GM19455 (cell line): ENCODE data around the gene KCNK10.
A peak's percentile ranks its signal among the peaks of the same experiment; 100 is the strongest.

Experiments used
- ATAC-seq: cut with Tn5 transposase; IDR thresholded peaks from one replicate; pipeline ENCODE4 v1.9.1; 2021; ENCODE audit not compliant: unreplicated experiment

KCNK10 gene, protein sequence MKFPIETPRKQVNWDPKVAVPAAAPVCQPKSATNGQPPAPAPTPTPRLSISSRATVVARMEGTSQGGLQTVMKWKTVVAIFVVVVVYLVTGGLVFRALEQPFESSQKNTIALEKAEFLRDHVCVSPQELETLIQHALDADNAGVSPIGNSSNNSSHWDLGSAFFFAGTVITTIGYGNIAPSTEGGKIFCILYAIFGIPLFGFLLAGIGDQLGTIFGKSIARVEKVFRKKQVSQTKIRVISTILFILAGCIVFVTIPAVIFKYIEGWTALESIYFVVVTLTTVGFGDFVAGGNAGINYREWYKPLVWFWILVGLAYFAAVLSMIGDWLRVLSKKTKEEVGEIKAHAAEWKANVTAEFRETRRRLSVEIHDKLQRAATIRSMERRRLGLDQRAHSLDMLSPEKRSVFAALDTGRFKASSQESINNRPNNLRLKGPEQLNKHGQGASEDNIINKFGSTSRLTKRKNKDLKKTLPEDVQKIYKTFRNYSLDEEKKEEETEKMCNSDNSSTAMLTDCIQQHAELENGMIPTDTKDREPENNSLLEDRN

DNA sequence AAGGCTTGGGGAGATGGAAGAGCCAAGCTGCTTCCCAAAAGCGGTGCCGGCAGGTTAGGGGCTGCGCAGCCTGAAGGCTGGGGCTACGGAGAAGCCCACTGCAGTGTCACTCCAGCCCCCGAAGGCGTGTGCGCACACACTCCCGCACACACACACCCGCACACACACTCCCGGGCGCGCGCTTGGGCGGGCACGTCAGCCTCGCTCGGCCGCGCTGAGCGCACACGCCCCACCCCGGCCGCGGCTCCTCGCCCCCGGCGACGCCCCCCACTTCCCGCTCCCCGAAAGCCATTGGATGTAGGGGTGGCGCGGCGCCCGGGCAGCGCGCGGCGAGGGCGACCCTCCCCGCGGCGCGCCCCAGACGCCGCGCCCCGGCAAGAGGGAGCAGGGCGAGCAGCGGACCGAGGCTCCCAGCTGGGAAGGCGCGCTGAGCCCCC lies at the start of gene KCNK10:
KCNK10 (minus strand) TSS at position 184 of the 437 bp plus-strand sequence. CDS start 471 bp downstream, outside the sequence.
- ATAC-seq = peak; percentile 43

DNA sequence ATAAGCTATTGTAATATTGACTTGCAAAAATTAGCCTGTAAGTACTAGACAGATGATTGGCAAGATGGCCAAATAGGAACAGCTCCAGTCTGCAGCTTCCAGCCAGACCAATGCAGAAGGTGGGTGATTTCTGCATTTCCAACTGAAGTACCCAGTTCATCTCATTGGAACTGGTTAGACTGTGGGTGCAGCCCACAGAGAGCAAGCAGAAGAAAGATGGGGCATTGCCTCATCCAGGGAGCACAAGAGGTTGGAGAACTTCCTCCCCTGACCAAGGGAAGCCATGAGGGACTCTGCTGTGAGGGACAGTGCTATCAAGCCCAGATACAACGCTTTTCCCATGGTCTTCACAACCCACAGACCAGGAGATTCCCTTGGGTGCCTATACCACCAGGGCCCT lies 46.4 kb upstream of the KCNK10 start:
- ATAC-seq = no peak

DNA sequence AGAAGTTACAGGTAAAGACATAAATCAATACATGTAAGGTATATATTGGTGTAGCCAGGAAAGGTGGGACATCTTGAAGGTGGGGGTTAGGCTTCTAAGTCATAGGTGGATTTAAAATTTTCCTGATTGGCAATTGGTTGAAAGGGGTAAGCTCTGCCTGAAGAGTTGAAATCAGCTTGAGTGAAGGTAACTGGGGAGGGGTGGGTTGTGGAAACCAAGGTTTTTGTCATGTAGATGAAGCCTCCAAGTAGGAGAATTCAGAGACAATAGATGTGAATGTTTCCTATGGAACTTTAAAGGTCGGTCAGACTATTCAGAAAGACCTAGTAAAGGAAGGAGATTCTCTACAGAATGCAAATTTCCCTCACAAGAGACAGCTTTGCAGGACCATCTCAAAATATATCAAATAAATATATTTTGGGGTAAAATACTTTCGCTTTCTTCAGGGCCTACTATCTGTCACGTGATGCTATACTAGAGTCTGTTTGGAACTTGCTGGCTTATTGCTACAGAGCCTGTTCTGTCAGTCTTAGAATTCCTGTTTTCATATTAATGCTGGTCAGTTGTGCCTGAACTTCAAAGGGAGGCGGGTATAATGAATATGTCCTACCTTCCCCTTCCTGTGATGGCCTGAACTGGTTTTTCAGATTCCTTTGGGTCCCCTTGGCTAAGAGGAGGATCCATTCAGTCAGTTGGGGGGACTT lies 41.8 kb upstream of the KCNK10 start:
- no peak for ATAC-seq

DNA sequence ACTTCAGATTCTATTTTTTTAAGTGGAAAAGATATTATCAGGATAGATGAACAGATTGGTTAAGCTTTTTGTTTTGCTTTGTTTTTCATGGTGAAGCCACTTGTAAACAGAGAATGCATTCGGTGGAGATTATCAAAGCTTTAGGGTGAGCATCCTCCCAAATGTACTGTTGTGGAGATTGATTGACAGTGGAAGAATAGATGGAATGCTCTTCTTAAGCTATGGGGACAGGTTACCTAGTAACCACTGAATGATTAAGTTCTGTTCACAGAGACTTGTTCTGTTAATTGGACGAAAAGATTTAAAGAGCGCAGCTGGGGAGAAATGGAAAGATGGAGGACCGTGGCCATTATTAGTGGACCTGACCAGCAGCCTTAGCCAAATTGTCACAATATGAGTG lies 40.6 kb upstream of the KCNK10 start:
- ATAC-seq = no peak

- ATAC-seq = no peak
Observed at GRCh38 chr14:88359500-88359899, 36.4 kb upstream of the KCNK10 start.

- ATAC-seq = no peak
Observed at GRCh38 chr14:88354358-88354757, 31.3 kb upstream of the KCNK10 start.

DNA sequence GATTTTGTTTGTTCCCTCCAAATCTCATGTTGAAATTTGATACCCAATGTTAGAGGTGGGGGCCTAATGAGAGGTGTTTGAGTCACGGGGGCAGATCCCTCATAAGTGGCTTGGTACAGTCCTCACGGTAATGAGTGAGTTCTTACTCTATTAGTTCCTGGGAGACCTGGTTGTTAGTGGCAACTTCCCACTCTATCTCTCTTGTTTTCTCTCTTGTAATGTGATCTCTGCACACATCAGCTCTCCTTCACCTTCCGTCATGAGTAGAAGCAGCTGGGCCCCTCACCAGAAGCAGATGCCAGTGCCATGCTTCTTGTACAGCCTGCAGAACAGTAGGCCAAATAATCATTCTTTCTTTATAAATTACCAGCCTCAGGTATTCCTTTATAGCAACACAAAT lies 29.6 kb upstream of the KCNK10 start:
- no peak for ATAC-seq

DNA sequence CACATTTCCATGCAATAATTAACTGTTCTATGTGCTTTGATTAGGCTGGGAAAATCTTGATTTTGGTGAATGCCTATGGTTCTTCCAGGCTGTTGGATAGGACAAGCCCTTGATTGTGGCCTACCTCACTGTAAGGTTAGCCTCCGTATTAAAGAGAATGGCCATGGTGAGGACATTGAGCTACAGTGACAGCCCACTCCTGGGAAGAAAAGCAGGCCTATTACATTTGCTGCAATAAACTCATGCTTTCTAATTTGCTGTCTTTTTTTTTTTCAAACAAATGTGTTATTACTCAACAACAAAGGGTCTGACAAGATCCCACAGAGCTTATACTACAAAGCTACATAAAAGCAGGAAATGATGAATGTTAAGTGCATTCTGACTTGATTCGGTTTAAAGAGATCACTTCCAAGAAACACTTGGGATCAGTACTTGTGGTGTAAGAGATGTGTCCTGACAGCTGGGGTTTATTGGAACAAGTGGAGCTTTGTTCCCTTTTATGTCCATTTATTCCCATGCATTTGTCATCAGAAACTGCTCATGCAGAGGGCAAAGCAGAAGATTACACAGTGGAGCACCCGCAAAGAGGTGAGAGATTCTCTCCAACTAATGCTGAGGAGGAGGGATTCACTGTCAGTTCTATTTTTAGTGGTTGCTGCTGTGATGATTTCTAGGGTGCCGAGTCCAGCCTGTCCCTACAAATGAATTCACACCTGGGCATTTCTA lies 29.1 kb upstream of the KCNK10 start:
- no peak for ATAC-seq

GRCh38 chr14:88348546-88348945 lies 25.5 kb upstream of the KCNK10 start:
- ATAC-seq = no peak

DNA sequence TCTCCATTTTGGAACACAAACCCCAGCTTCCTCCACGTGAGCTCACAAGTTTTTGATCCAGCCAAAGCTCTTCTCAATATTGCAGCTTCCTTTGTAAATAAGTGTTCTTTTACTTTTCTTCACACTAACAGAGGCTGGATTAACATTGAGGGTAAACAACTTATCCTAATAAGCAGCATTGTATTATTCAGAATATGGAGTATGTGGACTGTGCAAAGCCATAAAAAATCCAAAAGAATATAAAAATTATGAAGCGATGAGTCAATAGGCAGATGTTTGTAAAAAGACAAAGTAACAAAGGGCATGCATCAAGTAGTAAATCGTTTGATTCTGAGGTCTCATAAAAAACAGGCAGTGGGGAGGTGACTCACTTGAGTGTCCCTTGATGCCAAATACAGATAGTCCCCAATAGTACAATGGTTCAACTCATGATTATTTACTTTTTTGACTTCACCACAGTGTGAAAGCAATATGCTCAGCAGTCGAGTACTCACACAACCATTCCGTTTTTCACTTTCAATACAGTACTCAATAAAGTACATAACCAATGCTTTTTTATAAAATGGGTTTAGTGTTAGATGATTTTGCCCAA lies 23.1 kb upstream of the KCNK10 start:
- ATAC-seq = no peak

DNA sequence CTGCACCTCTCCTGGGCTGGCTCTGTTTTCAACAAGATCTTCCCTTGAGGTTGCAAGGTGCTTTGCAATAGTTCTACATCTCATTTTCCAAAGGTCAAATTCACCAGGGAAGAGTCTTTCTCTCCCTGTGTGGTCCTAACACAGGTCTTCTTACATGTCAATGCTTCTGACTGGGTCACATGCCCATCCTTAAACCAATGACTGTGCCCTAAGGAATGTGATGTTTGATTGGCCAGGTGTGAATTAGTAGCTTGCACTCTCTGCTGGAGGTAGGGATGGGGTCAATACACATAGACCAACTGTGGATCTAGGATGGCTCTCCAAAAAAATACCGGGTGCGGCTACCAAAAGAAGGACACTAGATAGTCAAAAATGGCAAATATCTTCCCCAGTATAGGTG lies 19.9 kb upstream of the KCNK10 start:
- no peak for ATAC-seq

DNA sequence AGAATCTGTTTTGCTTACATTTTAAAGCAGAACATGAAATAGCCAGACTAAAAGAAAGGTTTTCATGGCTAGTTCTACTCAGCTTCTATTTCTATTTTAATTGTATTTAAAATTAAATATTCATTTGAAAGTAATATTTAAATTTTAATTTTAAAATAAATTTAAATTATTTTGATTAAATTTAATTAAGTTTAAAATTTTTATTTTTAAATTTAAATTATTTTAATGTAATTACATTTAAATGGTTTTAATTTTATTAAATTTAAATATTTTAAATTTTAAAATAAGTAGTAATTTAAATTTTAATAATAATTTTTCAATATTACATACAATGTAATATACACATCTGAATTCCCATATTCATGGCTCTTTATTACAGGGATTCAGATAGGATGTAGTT lies 17.3 kb upstream of the KCNK10 start:
- ATAC-seq = no peak

DNA sequence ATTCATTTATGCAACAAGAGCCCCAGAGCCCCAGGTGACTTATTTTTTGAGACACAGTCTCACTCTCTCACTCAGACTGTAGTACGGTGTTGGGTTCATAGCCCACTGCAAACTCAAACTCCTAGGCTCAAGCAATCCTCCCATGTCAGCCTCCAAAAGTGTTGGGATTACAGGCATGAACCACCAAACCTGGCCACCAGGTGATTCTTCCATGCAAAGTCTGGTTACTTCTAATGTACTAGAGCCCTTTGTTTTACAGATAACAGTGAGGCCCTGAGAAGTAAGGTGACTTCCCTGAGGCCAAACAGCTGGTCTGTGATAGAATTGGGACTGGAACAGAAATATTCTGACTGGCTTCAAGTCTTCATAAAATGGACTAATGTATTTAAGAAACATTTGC lies 10.0 kb upstream of the KCNK10 start:
- no peak for ATAC-seq

DNA sequence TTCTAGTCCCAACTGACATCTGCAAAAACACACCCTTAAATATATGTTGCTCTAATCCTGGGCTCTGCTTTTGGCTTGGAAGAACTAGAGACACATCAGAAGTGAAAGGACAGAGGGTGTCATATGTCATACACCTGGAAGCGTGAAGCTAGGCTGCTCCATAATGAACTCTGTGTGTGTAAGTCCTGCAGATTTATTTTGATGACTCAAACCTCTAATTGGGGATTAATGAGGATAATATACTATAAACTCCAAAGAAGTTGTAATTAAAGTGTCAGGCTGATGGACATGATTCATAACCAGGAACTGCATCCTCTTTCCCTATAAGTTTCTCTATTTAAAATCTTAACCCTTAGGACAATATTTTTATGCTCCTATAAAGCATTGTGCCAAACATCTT lies 4.4 kb upstream of the KCNK10 start:
- no peak for ATAC-seq

DNA sequence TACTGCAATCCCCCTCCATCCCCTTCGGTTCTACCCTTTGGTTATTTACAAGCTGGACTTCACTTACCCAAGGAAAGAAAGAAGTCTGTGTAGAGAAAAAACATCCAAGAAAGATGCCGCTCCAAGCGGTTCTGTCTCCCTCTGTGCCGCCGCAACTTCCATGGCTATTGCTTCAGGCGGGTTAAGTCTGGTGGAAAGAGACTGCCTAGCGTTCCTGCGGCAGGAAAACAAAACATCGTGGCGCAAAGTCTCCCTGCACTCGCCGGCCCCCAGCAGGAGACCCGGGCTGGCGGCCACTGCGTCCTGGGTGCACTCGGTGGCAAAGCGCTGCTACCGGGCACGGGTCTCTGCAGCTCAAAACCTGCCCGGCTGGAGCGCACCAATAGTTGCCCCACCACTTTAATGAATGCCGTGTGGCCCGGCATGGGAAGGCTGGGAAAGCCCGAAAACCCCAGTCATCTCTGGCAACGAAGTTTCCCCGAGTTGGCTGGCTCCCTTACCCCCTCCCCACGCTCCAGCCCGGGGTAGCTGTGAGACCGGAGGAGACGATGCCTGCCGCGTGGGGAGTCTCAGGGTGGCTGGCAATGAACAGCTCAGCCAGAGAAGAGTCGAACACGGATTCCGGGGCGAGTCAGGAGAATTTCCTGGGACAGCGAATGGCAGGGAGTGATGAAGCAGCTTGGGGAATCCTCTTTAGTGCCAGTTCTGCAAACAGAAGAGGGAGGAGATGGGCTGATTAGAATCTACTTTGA lies 3.5 kb upstream of the KCNK10 start:
- no peak for ATAC-seq

- ATAC-seq = no peak
Observed at GRCh38 chr14:88325883-88326282, 2.8 kb upstream of the KCNK10 start.

DNA sequence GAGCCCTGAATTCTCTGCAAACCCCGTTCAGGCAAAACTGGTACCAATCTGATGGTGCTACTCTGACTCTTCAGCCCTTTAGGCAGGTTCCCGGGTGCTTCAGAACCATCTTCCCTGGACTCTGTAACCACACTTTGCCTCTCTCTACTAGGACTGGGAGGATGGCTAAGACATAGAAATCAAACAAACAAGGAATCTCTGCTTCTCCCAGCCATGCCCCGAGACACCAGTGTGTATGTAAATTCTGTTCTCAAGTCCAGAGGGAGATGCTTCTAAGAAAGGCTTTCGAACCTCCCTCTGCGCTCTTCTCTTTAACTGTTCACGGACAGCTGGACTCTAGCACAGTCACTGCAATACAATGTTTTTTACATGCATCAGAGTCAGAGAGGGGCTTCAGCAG lies 1.9 kb upstream of the KCNK10 start:
- no peak for ATAC-seq

DNA sequence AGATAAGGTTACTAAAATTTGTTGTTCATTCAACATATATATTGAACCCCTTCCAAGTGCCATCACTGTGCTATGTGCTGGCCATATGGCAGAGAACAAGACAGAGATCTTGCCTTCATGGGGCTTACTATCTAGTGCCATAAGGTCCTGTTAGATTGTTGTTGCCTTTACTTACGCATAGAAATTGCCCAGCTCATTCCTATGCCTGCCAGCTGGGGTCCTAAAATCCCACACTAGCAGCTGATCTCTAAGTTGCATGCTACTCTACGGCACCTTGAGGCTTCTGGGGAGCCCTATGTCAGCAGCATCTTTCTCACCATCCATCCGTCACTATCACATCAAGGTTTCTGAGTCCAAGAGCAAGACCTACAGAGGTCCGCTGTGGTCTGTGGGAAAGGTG lies 1.4 kb upstream of the KCNK10 start:
- no peak for ATAC-seq

GRCh38 chr14:88323523-88324199 lies 592 bp upstream of the KCNK10 start:
- ATAC-seq = peak; percentile 93
